Esophagus (tissue), 2 donors: ENCODE measurements around the gene HMG20B. TPM values are rescaled to one million over a fixed set of nuclear protein-coding genes. Genes with fewer than 3 reads are reported as not detected.

ENCODE experiments used
- H3K27ac ChIP-seq, 2 donors: one replicate each; pipeline ENCODE4 v1.5.1; 2013; ENCODE audit warnings: low read depth in 2 of 2, mild to moderate bottlenecking in 2 of 2, inconsistent platforms in 1 of 2, low read length in 1 of 2, moderate library complexity in 1 of 2
- H3K27me3 ChIP-seq, 2 donors: one replicate each; pipeline ENCODE4 v1.6.1; 2013; ENCODE audit warnings: low read length in 2 of 2, control low read depth in 1 of 2, mild to moderate bottlenecking in 1 of 2; ENCODE audit not compliant: insufficient read depth in 2 of 2, control insufficient read depth in 1 of 2
- H3K36me3 ChIP-seq, 2 donors: one replicate each; pipeline ENCODE4 v1.6.1; 2013; ENCODE audit warnings: low read length in 1 of 2; ENCODE audit not compliant: control insufficient read depth in 2 of 2, insufficient read depth in 2 of 2
- H3K4me1 ChIP-seq, 2 donors: one replicate each; pipeline ENCODE4 v1.6.1; 2013; ENCODE audit warnings: low read length in 1 of 2; ENCODE audit not compliant: control insufficient read depth in 2 of 2, insufficient read depth in 2 of 2
- H3K4me3 ChIP-seq, 2 donors: one replicate each; pipeline ENCODE4 v1.5.1; 2013; ENCODE audit warnings: low read length in 2 of 2, mild to moderate bottlenecking in 2 of 2, low read depth in 1 of 2, moderate library complexity in 1 of 2
- H3K9me3 ChIP-seq, 2 donors: one replicate each; pipeline ENCODE4 v1.6.1; 2013; ENCODE audit warnings: mild to moderate bottlenecking in 2 of 2, low read depth in 1 of 2, low read length in 1 of 2, moderate library complexity in 1 of 2; ENCODE audit not compliant: control insufficient read depth in 2 of 2, insufficient read depth in 1 of 2
- WGBS, 2 donors: extraction: QIAGEN DNeasy Blood & Tissue Kit; methylation state at CpG; one replicate each; pipeline ENCODE4 v1.1.7; 2013; 5-methylcytosine and 5-hydroxymethylcytosine counted together
- polyA plus RNA-seq, 2 donors: library from polyadenylated mRNA; stranded (reverse); fragments of 200-250 nt; gene quantifications; one replicate each; pipeline ENCODE4 v1.2.3, GENCODE V29; 2013
- donor health status: healthy with polysubstance abuse.
- donor health status: Bipolar disorder and iron deficiency.

Gene HMG20B
- polyA plus RNA-seq, 2 donors = 62.1 to 68.4 TPM

DNA sequence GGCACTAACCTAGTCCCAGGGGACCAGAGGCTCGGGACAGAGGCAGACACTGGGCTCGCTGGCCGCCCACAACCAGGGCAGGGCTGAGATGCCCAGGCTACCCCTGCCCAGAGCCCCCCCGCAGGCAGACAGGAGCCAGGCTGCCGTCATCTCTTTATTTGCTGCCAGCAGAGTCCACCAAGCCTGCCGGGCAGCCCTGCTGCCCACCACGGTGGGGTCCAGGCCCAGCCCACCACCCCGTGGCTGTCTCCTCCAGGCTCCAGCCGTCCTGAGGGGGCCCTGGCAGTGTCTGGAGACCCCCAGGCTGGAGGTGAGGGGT is 28.7 kb upstream of the HMG20B start:
- WGBS, 2 donors = 79 to 86% methylated on average over 6 to 9 of the region's 9 CpGs
- Histone ChIP-seq H3K4me1 (peaks cover 0 to 4% of the 10 kb centered on the region in 2 donors), H3K36me3 (peaks cover 0 to 23% of the 10 kb centered on the region in 2 donors), H3K27ac (no peak overlapping the region), H3K27me3 (no peaks in the 10 kb centered on the region), H3K4me3 (no peak overlapping the region), H3K9me3 (peaks cover 0 to 2% of the 10 kb centered on the region in 2 donors)

DNA sequence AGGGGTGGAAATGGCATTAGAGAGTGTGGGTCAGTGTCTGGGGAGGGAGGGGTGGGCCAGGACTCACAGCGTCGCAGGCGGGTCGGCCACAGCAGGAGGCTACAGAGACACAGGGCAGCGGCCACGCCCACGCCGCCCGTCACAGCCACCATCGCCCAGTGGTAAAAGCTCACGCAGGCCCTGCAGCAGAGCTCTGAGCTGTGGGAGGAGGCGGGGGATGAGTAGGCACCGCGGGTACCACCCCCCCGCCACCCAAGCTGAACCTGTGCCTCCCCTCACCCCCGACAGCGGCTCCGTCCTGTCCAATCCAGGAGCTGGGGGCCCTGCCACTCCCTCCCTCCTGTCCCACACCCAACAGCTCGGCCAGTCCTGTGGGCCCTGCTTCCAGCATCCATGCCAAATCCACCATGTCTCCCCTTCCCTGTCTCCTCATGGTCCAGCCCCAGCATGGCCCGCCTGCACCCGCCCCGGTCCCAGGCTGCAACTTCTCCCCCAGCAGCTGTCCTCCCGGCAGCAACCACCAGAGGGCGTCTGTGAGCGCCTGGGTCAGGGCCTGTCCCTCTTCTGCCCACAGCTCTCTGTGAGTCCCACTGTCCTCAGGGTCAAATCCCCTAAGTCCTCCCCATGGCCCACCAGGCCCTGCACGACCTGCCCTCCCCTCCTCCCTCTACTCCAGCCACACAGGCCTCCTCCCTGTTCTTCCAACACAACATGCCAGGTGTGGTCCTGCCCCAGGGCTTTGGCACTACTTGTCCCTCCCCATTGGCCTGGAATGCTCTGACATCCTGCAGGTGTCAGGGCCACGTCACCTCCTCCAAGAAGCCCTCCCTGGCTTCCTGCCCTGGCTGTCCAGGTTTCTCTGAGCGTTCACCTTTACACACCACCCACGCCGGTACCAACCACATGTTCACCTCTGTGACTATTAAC is 27.7 kb upstream of the HMG20B start:
- peaks cover 0 to 2% of the 10 kb centered on the region in 2 donors for H3K9me3 ChIP-seq
- 55 to 59% methylated on average over 29 to 30 of the region's 30 CpGs for WGBS, 2 donors
- H3K4me1 ChIP-seq = peaks cover 0 to 4% of the 10 kb centered on the region in 2 donors
- no peak overlapping the region for H3K4me3 ChIP-seq
- peaks cover 0 to 23% of the 10 kb centered on the region in 2 donors for H3K36me3 ChIP-seq
- H3K27ac ChIP-seq = no peak overlapping the region
- no peaks in the 10 kb centered on the region for H3K27me3 ChIP-seq

DNA sequence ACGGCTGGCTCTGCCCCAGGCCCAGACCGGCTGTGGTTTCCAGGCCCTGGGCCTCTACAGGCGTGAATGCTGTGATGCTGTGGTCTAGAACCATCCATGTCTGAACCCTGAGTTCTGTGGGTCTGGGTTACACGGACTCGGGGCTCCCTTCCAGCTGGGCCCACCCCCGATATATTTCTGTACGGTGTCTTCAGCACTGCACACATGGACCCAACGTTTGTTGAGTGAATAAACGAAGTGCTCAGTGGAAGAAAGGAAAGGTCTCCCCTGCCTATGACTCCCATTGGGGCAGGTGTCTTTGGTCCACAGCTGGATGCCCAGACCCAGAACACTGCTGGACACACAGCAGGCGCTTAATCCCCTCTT is 27.1 kb upstream of the HMG20B start:
- H3K27me3 ChIP-seq = no peaks in the 10 kb centered on the region
- H3K9me3 ChIP-seq = peaks cover 0 to 2% of the 10 kb centered on the region in 2 donors
- H3K27ac ChIP-seq = no peak overlapping the region
- H3K36me3 ChIP-seq = peaks cover 0 to 23% of the 10 kb centered on the region in 2 donors
- 71 to 74% methylated on average over 10 of the region's 10 CpGs for WGBS, 2 donors
- peaks cover 0 to 4% of the 10 kb centered on the region in 2 donors for H3K4me1 ChIP-seq
- no peak overlapping the region for H3K4me3 ChIP-seq

DNA sequence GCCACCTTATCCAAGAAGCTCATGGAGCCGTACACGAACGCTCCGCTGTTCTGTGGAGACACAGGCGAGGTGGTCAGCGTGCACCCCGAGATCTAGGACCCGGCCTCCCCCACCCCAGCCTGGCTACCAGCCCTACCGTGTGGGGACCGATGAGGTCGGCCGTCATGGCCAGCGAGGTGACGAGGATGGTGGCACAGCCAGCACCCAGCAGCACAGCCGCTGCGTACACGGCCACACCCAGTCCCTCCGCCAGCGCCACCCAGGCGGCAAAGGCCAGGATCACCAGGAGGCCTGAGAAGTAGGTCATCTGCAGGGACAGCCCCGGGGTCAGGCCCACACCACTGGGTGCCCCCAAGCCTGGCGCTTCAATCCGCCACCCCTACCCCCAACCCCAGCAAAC is 26.6 kb upstream of the HMG20B start:
- Histone ChIP-seq H3K4me1 (peaks cover 0 to 4% of the 10 kb centered on the region in 2 donors), H3K9me3 (peaks cover 0 to 2% of the 10 kb centered on the region in 2 donors), H3K27me3 (no peaks in the 10 kb centered on the region), H3K36me3 (peaks cover 0 to 23% of the 10 kb centered on the region in 2 donors), H3K27ac (no peak overlapping the region), H3K4me3 (no peak overlapping the region)
- 85 to 90% methylated on average over 23 of the region's 23 CpGs for WGBS, 2 donors

DNA sequence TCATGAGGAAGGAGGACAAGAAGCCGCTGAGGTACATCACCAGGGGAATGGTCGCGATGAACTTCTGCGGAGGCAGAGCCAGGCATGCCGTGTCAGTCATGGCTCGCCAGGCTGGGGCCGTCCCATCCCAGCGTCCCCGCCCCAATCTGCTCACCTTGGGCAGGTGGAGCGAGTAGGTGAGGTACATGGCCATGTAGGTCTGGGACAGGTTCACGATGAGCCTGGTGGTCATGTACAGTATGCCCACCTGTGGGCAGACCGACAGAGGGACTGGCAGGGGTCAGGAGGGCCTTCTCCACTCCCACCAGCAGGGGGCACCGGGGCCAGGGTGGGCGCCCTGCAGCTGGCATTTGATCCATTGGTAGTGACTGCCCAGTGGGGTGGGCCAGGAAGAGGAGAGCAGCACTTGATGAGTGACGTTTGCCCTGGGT is 25.4 kb upstream of the HMG20B start:
- 83 to 86% methylated on average over 15 of the region's 15 CpGs for WGBS, 2 donors
- Histone ChIP-seq H3K4me1 (peaks cover 0 to 4% of the 10 kb centered on the region in 2 donors), H3K36me3 (peaks cover 0 to 23% of the 10 kb centered on the region in 2 donors), H3K4me3 (no peak overlapping the region), H3K27ac (no peak overlapping the region), H3K9me3 (peaks cover 0 to 2% of the 10 kb centered on the region in 2 donors), H3K27me3 (no peaks in the 10 kb centered on the region)

DNA sequence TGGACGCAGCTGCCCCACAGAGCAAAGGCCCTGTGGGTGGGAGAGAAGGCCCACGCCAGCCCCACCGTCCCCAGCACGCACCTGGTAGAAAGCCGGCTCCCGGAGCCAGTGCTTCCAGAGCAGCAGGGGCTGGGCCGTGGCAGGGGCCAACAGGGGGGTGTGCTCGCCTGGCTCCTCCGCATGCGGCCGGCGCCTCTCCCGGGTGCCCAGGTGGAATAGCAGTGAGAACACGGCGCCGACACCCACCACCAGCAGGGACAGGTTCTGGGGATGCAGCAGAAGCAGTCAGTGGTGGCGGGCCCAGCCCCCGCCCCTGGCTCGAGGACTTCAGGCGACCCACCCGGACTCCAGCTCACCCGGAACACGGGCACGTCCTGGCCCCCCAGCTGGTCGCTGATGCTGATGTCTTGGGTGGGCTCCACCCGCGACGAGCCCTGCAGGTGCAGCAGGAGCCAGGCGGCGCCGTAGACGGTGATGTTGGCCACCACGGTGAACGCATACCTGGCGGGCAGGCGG is 24.9 kb upstream of the HMG20B start:
- Histone ChIP-seq H3K27me3 (no peaks in the 10 kb centered on the region), H3K4me3 (no peak overlapping the region), H3K9me3 (peaks cover 0 to 2% of the 10 kb centered on the region in 2 donors), H3K4me1 (peaks cover 0 to 4% of the 10 kb centered on the region in 2 donors), H3K36me3 (peaks cover 0 to 23% of the 10 kb centered on the region in 2 donors), H3K27ac (no peak overlapping the region)
- 80 to 81% methylated on average over 36 of the region's 36 CpGs for WGBS, 2 donors

DNA sequence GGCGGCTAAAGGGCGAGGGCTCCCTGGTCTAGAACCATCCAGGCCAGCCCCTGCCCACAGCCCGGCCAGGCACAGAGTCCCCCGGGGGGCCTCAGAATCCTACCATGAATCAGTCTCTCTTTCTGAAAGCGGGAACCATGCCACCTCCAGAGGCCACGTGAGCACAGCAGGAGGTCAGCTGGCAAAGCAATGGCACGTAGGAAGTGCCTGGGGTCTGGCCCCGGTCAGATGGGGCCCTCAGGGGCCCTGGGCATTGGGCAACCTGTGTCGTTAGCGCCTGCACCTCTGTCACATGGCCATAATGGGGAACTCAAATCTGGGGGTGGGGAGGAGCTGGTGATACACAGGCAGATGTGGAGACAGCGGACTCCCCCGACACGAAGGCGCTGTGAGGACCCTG is 24.1 kb upstream of the HMG20B start:
- no peaks in the 10 kb centered on the region for H3K27me3 ChIP-seq
- H3K4me3 ChIP-seq = no peak overlapping the region
- no peak overlapping the region for H3K27ac ChIP-seq
- H3K4me1 ChIP-seq = peaks cover 0 to 2% of the 10 kb centered on the region in 2 donors
- WGBS, 2 donors = 81 to 82% methylated on average over 14 of the region's 14 CpGs
- H3K9me3 ChIP-seq = peaks cover 0 to 2% of the 10 kb centered on the region in 2 donors
- H3K36me3 ChIP-seq = peaks cover 0 to 23% of the 10 kb centered on the region in 2 donors

DNA sequence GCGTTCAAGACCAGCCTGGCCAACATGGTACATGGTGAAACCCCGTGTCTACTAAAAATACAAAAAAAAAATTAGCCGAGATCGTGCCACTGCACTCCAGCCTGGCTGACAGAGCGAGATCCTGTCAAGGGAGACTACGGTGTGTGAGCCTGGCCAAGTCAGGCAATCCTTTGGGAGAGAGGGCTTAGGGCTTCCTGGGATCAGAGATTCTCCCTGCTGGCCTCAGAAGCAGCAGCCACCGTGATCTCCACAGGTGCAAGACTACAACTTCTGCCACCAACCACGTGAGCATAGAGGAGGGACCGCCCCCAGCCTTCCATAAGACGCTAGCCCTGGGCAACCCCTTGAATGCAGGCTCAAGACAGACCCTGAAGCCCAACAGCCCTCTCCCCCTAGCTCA is 22.9 kb upstream of the HMG20B start:
- WGBS, 2 donors = 87% methylated on average over 10 of the region's 10 CpGs
- Histone ChIP-seq H3K27me3 (no peaks in the 10 kb centered on the region), H3K9me3 (peaks cover 0 to 2% of the 10 kb centered on the region in 2 donors), H3K4me1 (peaks cover 0 to 1% of the 10 kb centered on the region in 2 donors), H3K36me3 (peaks cover 0 to 17% of the 10 kb centered on the region in 2 donors), H3K27ac (no peak overlapping the region), H3K4me3 (no peak overlapping the region)

DNA sequence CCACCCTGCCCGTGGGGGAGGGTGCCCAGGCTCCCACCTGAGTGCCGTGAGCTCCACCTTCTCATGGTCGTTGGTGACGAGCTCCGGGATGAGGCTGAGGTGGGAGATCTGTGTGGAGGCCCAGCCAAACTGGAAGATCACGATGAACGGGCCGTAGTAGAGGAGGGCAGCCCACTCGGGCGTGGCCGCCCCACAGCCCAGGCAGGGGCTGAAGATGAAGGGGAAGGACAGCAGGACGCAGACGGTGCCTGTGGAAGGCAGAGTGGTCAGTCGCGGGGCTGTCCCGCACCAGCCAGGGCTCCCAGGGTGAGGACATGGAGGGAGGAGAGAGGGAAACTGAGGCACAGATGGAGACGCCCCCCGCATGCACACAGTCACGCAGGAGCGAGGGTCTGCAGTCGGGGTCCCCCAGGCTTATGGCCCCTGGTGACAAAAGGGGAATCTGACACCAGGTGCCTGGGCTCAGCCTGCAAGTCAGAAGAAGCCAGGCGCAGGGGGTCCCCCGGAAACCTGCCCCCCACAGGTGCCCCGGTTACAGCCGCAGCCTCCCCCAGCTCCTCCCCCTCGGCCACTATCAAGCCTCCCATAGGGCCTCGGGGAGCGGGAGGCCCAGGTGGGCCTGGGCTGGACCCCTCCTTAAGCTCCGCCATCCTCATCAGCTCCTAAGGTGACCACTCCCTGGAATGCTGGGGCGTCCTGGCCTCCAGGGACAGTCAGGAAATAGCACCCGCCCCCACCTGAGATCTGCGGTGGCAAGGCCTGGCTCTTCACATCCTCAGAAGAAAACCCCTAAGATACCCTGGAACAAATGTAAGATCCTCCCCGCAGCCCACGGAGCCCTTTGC is 21.6 kb upstream of the HMG20B start:
- Histone ChIP-seq H3K4me1 (peaks cover 3 to 6% of the 10 kb centered on the region in 2 donors), H3K36me3 (peaks cover 0 to 13% of the 10 kb centered on the region in 2 donors), H3K9me3 (no peaks in the 10 kb centered on the region), H3K27me3 (no peaks in the 10 kb centered on the region), H3K27ac (no peak overlapping the region), H3K4me3 (no peak overlapping the region)
- WGBS, 2 donors = 91 to 93% methylated on average over 33 to 34 of the region's 34 CpGs
